ENCODE measurements around the gene PTCRA.

Gene PTCRA

GRCh38 chr6:42970871-42971612 lies 55.2 kb downstream of the PTCRA start:
- no peak overlapping the region for H3K4me3 ChIP-seq (ENCODE audit: low read depth, low read length)
- TF ChIP-seq CTCF (IDR thresholded peaks at IDR 0.05; ENCODE audit: low read depth, low read length) = no peak

- H3K4me3 ChIP-seq (ENCODE audit: low read depth, low read length) = no peak overlapping the region
- no peak for TF ChIP-seq CTCF (IDR thresholded peaks at IDR 0.05; ENCODE audit: low read depth, low read length)
Measured at GRCh38 chr6:42971746-42972327, 56.0 kb downstream of the PTCRA start.

GRCh38 chr6:42973926-42974325 lies 58.1 kb downstream of the PTCRA start:
- TF ChIP-seq CTCF (IDR thresholded peaks at IDR 0.05; ENCODE audit: low read depth, low read length) = no peak
- H3K4me3 ChIP-seq (ENCODE audit: low read depth, low read length) = no peak overlapping the region

- TF ChIP-seq CTCF (IDR thresholded peaks at IDR 0.05; ENCODE audit: low read depth, low read length) = no peak
- no peak overlapping the region for H3K4me3 ChIP-seq (ENCODE audit: low read depth, low read length)
Measured at GRCh38 chr6:42974919-42975505, 59.2 kb downstream of the PTCRA start.

Data from WI38 (cell line).